Hematopoietic multipotent progenitor cell treated with erythropoietin and hydrocortisone succinate and interleukin-3 and kit ligand, for 8 days (in vitro differentiated cells): ENCODE data around the gene PSMD4.
"Not testable (repeated sequence)": the region's sequence is repeated elsewhere in the genome, so short reads cannot be mapped to it uniquely, and the experiment has no call there.

Experiments used
- DNase-seq: peaks from one replicate; pipeline ENCODE4 v3.0.0-alpha.2; 2015

Gene PSMD4

GRCh38 chr1:151254217-151255213 lies at the start of gene PSMD4:
TSS of gene PSMD4 (plus strand) at chr1:151254734. CDS start at chr1:151254783, 49 bp downstream.
- DNase-seq: peak; percentile 98

GRCh38 chr1:151205381-151205965 lies 49.1 kb upstream of the PSMD4 start:
- not testable (repeated sequence) for DNase-seq

DNA sequence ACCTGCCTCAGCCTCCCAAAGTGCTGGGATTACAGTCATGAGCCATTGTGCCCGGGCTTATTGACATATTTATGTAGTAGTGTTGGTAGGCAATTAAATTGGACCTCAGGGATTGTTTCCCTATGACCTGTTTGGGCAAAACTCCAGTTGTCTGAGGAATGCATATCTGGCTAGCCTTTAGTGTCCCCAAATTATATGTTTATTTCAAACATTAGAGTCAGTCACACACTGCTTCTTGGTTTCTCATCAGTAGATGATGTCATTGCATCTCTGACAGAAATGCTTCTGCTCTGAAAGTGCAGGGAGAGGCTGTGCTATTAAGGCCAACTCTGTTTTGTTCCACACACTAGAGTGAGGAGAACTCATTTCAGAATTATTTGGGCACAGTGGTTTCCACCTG lies 43.7 kb upstream of the PSMD4 start:
- DNase-seq: no peak

GRCh38 chr1:151211972-151212705 lies 42.4 kb upstream of the PSMD4 start:
- DNase-seq: no peak

GRCh38 chr1:151213560-151213959 lies 41.0 kb upstream of the PSMD4 start:
- no peak for DNase-seq

DNA sequence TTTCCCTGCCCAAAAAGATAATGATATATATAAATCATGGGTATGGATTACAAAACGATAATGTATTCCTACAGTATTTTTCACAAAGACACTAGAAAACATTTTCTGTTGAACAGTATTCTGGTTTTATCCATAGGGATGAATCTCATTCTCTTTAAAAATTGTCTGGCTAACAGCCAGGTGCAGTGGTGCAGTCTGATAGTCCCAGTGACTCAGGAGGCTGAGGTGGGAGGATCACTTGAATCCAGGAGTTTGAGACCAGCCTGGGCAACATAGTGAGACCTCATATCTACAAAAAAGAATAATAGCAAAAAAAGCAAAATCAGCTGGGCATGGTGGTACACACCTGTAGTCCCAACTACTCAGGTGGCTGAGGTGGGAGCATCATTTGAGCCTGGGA lies 32.9 kb upstream of the PSMD4 start:
- peak; percentile 11 for DNase-seq

DNA sequence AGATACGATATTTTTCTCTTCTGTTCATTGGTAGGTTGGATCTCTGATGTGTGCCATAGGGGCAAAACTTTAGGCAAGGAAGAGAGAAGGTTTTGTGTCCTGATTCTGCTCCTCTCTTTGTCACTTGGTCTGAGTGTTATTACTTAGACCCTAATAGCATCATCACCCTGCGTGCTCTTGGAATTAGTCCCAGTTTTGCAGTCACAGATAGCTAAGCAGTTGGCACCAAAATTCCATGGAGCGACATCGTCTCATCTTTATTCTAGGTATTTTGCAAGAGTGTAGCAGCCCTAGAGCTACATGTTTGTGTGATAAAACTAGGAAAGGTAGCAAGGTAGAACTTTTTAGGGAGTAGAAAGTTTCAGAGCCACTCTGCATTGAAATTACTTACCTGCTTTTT lies 32.4 kb upstream of the PSMD4 start:
- no peak for DNase-seq

- DNase-seq: no peak
These were observed 19.3 kb upstream of the PSMD4 start for GRCh38 chr1:151235235-151235634.

DNA sequence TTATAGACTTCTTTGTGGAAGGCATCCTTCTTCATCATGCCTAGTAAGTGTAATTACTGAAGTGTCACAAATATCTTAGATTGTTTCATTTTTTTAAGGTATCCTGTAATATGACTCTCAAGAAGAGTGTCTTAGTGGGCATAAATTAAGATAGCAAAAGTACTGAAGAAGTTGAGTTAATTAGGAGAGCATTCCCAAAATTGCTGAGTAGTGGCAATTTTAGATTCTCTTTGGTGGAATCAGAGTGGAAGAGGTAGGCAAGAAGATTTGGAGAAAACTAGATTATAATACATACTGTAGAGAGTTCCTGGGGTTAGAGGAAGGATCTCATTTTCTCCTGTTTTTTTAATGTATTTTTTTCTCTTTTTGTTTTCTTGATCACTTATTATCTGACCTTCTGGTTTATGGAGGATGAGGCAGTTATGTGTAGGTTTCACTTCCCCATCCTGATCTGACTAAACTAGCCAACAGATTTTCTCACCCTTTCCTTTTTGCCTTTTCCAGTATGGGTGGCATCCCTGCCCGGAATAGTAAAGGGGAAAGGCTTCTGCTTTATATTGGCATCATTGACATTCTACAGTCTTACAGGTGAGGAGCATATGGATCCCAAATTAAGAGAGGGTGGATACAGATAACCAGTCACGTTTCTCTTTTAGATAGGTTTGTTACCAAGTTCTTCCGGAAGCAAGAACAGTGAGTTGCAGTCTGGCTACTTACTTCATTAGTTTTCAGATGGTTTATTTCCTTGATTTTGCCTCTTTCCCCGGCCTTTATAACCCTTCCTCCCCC lies 16.7 kb upstream of the PSMD4 start:
- DNase-seq: no peak

- DNase-seq: no peak
These were observed 16.1 kb upstream of the PSMD4 start for GRCh38 chr1:151238467-151238739.

GRCh38 chr1:151242442-151242841 lies 12.1 kb upstream of the PSMD4 start:
- no peak for DNase-seq

DNA sequence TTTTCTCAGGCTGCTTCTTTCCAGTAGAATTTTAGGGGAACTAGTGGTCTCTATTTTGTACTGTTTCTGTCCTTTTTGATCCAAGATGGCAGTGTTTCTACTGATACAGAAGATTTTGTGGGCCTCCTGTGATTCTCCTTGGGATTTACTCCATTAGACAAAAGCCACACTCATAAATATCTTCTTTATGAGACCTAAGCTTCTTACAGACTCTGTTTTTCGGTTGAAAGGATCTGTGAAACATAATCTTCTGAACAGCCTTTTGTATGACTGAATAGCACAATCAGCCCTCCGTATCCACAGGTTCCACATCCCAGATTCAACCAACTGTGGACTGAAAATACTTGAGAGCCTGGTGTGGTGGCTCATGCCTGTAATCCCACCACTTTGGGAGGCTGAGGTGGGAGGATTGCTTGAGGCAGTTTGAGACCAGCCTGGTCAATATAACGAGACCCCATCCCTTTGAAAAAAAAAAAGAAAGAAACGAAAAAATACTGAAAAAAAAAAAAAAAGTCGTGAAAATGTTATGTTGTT lies 10.8 kb upstream of the PSMD4 start:
- no peak for DNase-seq

- DNase-seq: no peak
These were observed 7.7 kb upstream of the PSMD4 start for GRCh38 chr1:151246786-151247185.

- peak; percentile 87 for DNase-seq
These were observed 2.7 kb upstream of the PSMD4 start for GRCh38 chr1:151251656-151252470.

DNA sequence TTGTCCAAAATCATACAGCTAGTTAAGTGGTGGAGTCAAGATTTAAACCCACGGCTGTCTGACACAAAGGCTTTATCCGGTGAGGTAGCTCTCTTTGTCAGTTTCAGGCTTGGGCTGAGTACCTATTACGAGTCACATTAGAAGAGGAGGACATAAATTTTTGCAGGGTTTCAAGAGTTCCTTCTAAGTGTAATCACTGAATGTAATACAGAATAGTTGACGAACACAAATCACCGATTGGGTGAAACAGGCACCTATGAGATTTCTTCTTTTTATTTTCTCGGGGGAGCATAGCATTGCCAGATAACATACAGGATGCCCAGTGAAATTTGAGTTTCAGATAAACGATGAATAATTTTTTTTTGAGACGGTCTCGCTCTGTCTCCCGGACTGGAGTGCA lies 847 bp downstream of the PSMD4 start:
- no peak for DNase-seq

- DNase-seq: no peak
These were observed 4.8 kb downstream of the PSMD4 start for GRCh38 chr1:151259351-151259750.

DNA sequence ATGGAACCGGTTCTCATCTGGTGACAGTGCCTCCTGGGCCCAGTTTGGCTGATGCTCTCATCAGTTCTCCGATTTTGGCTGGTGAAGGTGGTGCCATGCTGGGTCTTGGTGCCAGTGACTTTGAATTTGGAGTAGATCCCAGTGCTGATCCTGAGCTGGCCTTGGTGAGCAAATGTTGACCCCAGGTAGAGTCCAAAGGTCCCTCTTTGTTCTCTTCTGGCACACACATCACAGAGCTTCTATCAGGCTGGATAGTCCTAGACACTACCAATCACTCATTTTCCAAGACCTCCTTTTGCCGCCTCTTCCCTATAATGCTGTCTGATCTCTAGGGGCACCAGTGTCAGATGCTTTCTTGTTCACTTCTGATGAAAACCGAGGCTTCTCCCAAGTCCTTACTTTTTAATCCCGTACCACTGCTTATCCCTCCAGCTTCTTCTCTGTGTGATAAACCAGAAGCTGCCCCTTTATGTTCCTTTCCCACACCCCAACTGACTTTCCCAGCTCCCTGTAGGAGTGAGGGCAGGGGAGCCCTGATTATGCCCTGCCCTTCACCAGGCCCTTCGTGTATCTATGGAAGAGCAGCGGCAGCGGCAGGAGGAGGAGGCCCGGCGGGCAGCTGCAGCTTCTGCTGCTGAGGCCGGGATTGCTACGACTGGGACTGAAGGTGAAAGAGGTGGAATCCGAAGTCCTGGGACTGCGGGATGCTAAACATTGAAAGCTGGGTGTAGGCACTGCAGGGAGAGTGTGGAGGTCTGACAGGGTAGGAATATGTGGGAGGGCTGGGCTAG lies 11.1 kb downstream of the PSMD4 start:
- no peak for DNase-seq

- DNase-seq: no peak
These were observed 11.8 kb downstream of the PSMD4 start for GRCh38 chr1:151266315-151266714.

DNA sequence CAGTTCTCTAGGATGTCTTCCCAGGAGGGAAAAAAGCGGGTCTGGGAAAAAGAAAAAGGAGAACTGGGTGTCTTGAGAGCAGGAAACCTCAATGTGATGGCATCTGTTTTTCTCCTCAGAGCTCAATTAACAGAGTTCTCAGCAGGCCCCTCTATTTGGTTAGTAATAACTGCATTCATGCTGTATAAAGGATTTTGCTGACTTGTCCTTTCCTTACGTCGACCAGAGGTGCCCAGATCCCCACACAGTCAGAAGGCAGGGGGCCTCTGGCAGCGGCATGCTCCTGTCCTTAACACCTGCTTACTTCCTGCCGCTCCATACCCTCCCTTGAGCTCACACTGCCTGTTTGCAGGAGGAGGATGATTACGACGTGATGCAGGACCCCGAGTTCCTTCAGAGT lies 12.3 kb downstream of the PSMD4 start:
- no peak for DNase-seq

GRCh38 chr1:151267760-151268159 lies 13.2 kb downstream of the PSMD4 start:
- DNase-seq: no peak

DNA sequence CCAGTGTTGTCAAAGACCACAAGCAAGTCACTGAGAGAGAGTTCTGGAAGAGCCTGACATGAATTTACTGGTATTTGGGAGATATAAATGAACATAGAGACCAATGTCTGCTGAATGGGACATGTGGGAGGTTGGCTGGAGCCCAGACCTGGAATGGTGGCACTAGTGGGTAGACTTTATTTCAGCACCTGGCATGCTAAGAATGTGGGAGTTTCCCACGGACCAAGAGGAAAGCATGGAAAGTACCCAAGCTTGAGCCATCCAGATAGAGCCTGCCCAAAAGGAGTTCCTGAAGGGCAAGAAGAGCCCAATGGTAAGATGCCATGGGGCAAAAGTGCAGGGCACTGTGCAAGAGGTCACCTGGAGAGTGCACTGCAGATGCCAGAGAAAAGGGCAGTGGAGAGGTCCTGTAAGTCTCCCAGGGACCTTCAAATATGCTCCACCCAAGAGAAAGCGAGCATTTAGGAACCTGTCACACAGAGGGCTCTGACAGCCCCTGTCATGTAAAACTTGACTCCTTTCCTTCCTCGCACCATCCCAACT lies 19.5 kb downstream of the PSMD4 start:
- DNase-seq: no peak
